HEK293 (cell line): Measurements from ENCODE around the gene OTOS.

Source experiments
- CTCF ChIA-PET: fragments of 350-600 bp; formaldehyde crosslinking; extraction: SDS; loops from one replicate; lab custom pipeline; 2021; ENCODE audit warnings: antibody characterized with exemption; lab: Yijun Ruan, JAX
- POLR2A ChIA-PET: fragments of 300-600 bp; formaldehyde crosslinking; extraction: SDS; loops from one replicate; lab custom pipeline; 2020; ENCODE audit warnings: antibody characterized with exemption, inconsistent platforms; lab: Yijun Ruan, JAX
- H3K27ac ChIP-seq: fragments of 200-500 bp; sonication (Bioruptor generic); 2 replicates; pipeline ENCODE4 v1.5.1; 2014; ENCODE audit warnings: low read depth, low read length, control low read depth, inconsistent platforms; ENCODE audit errors: extremely low read depth
- H3K36me3 ChIP-seq, 2 experiments: fragments of 200-500 bp in 1 of 2; sonication (Bioruptor generic) in 1 of 2; 1 replicate in 1 of 2; 2 replicates in 1 of 2; pipeline ENCODE4 v1.5.1; 2014 to 2017; ENCODE audit warnings: inconsistent platforms in 2 of 2, low read length in 2 of 2; ENCODE audit not compliant: control insufficient read depth in 2 of 2, insufficient read depth in 1 of 2
- H3K4me1 ChIP-seq: fragments of 200-500 bp; sonication (Bioruptor generic); 2 replicates; pipeline ENCODE4 v1.5.1; 2014; ENCODE audit warnings: mild to moderate bottlenecking, low read length, inconsistent platforms; ENCODE audit not compliant: control insufficient read depth, insufficient read depth
- H3K4me3 ChIP-seq: 2 replicates; pipeline ENCODE4 v1.5.1; 2011; ENCODE audit warnings: low read depth, mild to moderate bottlenecking, control low read depth, low read length, moderate library complexity
- H3K9me3 ChIP-seq: fragments of 200-500 bp; sonication (Bioruptor generic); 2 replicates; pipeline ENCODE4 v1.5.1; 2014; ENCODE audit warnings: low read depth, low read length, inconsistent platforms; ENCODE audit not compliant: control insufficient read depth, insufficient read depth
- KLF8 ChIP-seq: fragments of 450-650 bp; formaldehyde crosslinking; IDR thresholded peaks from 2 replicates; pipeline ENCODE4 v1.5.1; 2016; ENCODE audit warnings: missing biosample characterization, missing genetic modification characterization
- OVOL3 ChIP-seq: fragments of 450-650 bp; formaldehyde crosslinking; IDR thresholded peaks from 2 replicates; pipeline ENCODE4 v1.5.1; 2016; ENCODE audit warnings: missing biosample characterization, missing genetic modification characterization
- PRDM10 ChIP-seq: fragments of 450-650 bp; formaldehyde crosslinking; IDR thresholded peaks from 2 replicates; pipeline ENCODE4 v1.5.1; 2016; ENCODE audit warnings: missing biosample characterization, missing genetic modification characterization
- PRDM6 ChIP-seq: fragments of 450-650 bp; formaldehyde crosslinking; IDR thresholded peaks from 2 replicates; pipeline ENCODE4 v1.5.1; 2017; ENCODE audit warnings: missing biosample characterization, missing genetic modification characterization
- ZIC2 ChIP-seq: fragments of 450-650 bp; formaldehyde crosslinking; IDR thresholded peaks from 2 replicates; pipeline ENCODE4 v1.5.1; 2016; ENCODE audit warnings: missing biosample characterization, missing genetic modification characterization
- ZNF146 ChIP-seq: fragments of 450-650 bp; formaldehyde crosslinking; IDR thresholded peaks from 2 replicates; pipeline ENCODE4 v1.5.1; 2016; ENCODE audit warnings: missing biosample characterization, missing genetic modification characterization
- ZNF175 ChIP-seq: fragments of 450-650 bp; formaldehyde crosslinking; IDR thresholded peaks from 2 replicates; pipeline ENCODE4 v1.5.1; 2016; ENCODE audit warnings: missing biosample characterization, missing genetic modification characterization
- ZNF350 ChIP-seq: fragments of 450-650 bp; formaldehyde crosslinking; IDR thresholded peaks from 2 replicates; pipeline ENCODE4 v1.5.0; 2017; ENCODE audit warnings: missing biosample characterization, mild to moderate bottlenecking, missing genetic modification characterization
- ZNF560 ChIP-seq: fragments of 450-650 bp; formaldehyde crosslinking; IDR thresholded peaks from 2 replicates; pipeline ENCODE4 v1.5.1; 2017; ENCODE audit warnings: missing biosample characterization, missing genetic modification characterization, borderline replicate concordance
- ZNF580 ChIP-seq: fragments of 450-650 bp; formaldehyde crosslinking; IDR thresholded peaks from 2 replicates; pipeline ENCODE4 v1.5.1; 2016; ENCODE audit warnings: missing biosample characterization, missing genetic modification characterization
- ZNF776 ChIP-seq: fragments of 450-650 bp; formaldehyde crosslinking; IDR thresholded peaks from 2 replicates; pipeline ENCODE4 v1.5.0; 2017; ENCODE audit warnings: missing biosample characterization, missing genetic modification characterization, borderline replicate concordance
- ZSCAN23 ChIP-seq: fragments of 450-650 bp; formaldehyde crosslinking; IDR thresholded peaks from 2 replicates; pipeline ENCODE4 v1.5.1; 2016; ENCODE audit warnings: missing biosample characterization, missing genetic modification characterization
- TF ChIP-seq, protein P1 (sequence below): fragments of 450-650 bp; formaldehyde crosslinking; IDR thresholded peaks from 2 replicates; pipeline ENCODE4 v1.5.1; 2016; ENCODE audit warnings: missing biosample characterization, missing genetic modification characterization
- TF ChIP-seq, protein P2 (sequence below): fragments of 450-650 bp; formaldehyde crosslinking; IDR thresholded peaks from 2 replicates; pipeline ENCODE4 v1.5.1; 2017; ENCODE audit warnings: missing biosample characterization, missing genetic modification characterization

The OTOS gene

DNA sequence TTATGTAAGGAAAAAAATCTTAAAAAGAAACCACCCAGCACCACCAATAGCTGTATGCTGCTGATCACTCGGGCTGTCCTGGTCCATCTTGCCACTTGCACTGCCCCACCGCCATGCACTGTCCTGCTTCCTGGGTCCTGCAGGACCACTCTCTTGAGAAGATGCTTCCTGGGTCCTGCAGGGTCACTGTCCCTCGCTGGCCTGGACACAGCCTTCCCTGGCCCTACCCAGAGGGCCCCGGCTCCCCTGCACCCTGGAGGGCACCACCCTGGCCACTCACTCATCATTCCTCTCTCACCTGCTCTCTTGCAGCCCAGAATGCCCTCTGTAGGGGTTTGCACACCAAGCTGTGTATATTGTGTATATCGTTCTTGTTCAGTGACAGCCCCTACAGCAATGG lies 2.4 kb upstream of the OTOS start (continued):
- TF ChIP-seq ZNF350 (tag by site-specific recombination) (no peak), ZNF580 (no peak)

- Histone ChIP-seq H3K9me3 (no peaks in the 10 kb centered on the region), H3K36me3 (no peaks in the 10 kb centered on the region), H3K27ac (no peak overlapping the region), H3K4me3 (no peak overlapping the region)
- TF ChIP-seq, protein P1, sequence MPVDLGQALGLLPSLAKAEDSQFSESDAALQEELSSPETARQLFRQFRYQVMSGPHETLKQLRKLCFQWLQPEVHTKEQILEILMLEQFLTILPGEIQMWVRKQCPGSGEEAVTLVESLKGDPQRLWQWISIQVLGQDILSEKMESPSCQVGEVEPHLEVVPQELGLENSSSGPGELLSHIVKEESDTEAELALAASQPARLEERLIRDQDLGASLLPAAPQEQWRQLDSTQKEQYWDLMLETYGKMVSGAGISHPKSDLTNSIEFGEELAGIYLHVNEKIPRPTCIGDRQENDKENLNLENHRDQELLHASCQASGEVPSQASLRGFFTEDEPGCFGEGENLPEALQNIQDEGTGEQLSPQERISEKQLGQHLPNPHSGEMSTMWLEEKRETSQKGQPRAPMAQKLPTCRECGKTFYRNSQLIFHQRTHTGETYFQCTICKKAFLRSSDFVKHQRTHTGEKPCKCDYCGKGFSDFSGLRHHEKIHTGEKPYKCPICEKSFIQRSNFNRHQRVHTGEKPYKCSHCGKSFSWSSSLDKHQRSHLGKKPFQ (tag by site-specific recombination), result no peak
- TF ChIP-seq ZIC2 (tag by site-specific recombination) (no peak), ZNF146 (tag by site-specific recombination) (no peak), KLF8 (tag by site-specific recombination) (no peak), PRDM10 (tag by site-specific recombination) (no peak), ZNF776 (tag by site-specific recombination) (no peak), OVOL3 (tag by site-specific recombination) (no peak), ZNF560 (tag by site-specific recombination) (no peak), ZSCAN23 (tag by site-specific recombination) (no peak), PRDM6 (tag by site-specific recombination) (no peak), ZNF175 (tag by site-specific recombination) (no peak)
- TF ChIP-seq, protein P2, sequence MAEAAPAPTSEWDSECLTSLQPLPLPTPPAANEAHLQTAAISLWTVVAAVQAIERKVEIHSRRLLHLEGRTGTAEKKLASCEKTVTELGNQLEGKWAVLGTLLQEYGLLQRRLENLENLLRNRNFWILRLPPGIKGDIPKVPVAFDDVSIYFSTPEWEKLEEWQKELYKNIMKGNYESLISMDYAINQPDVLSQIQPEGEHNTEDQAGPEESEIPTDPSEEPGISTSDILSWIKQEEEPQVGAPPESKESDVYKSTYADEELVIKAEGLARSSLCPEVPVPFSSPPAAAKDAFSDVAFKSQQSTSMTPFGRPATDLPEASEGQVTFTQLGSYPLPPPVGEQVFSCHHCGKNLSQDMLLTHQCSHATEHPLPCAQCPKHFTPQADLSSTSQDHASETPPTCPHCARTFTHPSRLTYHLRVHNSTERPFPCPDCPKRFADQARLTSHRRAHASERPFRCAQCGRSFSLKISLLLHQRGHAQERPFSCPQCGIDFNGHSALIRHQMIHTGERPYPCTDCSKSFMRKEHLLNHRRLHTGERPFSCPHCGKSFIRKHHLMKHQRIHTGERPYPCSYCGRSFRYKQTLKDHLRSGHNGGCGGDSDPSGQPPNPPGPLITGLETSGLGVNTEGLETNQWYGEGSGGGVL, result no peak
- TF ChIP-seq, all 188 proteins: peak for 0
- H3K4me1 ChIP-seq, result no peaks in the 10 kb centered on the region
- ChIA-PET POLR2A (interaction anchor here (1.1 kb wide), 1 partner anchor 117 kb away, joined by 3 read pairs; the partner anchor contains the start of gene NDUFA10), CTCF (interaction anchor here (1.3 to 5.3 kb wide), 7 partner anchors 8 to 133 kb away, joined by 6 to 123 read pairs (median 9); no protein-coding TSS in a partner anchor)
Observed at GRCh38 chr2:240142256-240142775, 1.9 kb upstream of the OTOS start.
